ENCODE results near the gene ARIH2.

DNA sequence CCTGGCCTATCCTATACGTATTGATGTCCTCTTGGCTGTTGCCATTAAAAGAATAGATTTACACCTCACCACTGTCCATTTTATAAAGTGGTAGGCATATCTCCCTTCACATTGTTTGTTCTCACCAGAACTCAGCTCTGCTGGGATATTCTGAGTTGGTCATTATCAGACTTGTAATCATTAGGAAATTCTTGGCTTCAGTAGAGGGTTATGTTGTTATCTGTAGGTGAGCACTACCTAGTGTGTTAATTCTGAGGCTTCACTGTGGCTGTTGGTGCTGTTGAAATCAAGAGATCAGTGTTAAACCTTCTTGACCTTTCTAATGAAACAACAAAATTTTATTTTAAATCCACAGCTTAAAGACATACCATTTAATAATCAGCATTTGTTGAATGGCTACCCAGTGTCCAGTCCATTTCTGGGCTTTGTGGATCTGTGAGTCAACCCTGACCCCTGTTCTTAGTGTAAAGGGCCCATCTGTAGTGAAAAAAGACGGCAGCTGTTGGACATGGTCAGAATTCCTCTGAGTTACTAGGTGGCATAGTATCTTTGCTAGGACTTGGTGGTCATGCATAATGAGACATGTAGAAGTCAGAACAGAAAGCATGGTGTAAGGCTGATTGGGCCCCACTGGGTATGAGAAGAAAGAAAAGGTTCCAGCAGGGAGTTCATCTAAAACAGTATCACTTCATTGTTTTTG lies 38.5 kb downstream of the ARIH2 start:
- TF ChIP-seq POLR2A (IDR thresholded peaks at IDR 0.05; ENCODE audit: low read length) = no peak
- TF ChIP-seq GATA1 (IDR thresholded peaks at IDR 0.05; ENCODE audit: low read depth, low read length) = no peak

Measured in erythroblast (primary cell).